Naive thymus-derived CD8-positive, alpha-beta T cell (primary cell): ENCODE data around the gene FBXW4. TPM values are rescaled to one million over a fixed set of nuclear protein-coding genes. Genes with fewer than 3 reads are reported as not detected.
A peak's percentile ranks its signal among the peaks of the same experiment; 100 is the strongest.

Source experiments
- ATAC-seq, 2 donors: fragments of 150-1000 bp; cut with Tn5 transposase in 1 of 2; sonication (Bioruptor Pico), chemical (Tn5 transposase) in 1 of 2; 1 replicate in 1 of 2; 2 replicates in 1 of 2; pipeline ENCODE4 v1.10.0; 2021; ENCODE audit warnings: mild to moderate bottlenecking in 2 of 2, moderate library complexity in 2 of 2
- POLR2A ChIA-PET: fragments of 350-600 bp; sonication (Branson Sonifier 250); formaldehyde crosslinking; loops from one replicate; lab custom pipeline; 2021; ENCODE audit warnings: antibody characterized with exemption; lab: Charles Lee
- DNase-seq, 10 donors: peaks; one replicate each; pipeline versions ENCODE4 v3.0.0 to v3.0.0-alpha.2; 2020 to 2022
- H3K27ac Mint-ChIP-seq, 10 donors: one replicate each; pipeline ENCODE4 v1.8.0; 2020 to 2022; ENCODE audit warnings: mild to moderate bottlenecking in 10 of 10, mixed read lengths in 10 of 10, moderate library complexity in 4 of 10, inconsistent platforms in 1 of 10
- H3K27me3 Mint-ChIP-seq, 5 donors: one replicate each; pipeline ENCODE4 v1.8.0; 2021 to 2022; ENCODE audit warnings: mixed read lengths in 5 of 5
- H3K36me3 Mint-ChIP-seq, 3 donors: one replicate each; pipeline ENCODE4 v1.8.0; 2020 to 2022; ENCODE audit warnings: mixed read lengths in 3 of 3, mild to moderate bottlenecking in 2 of 3, inconsistent platforms in 1 of 3
- H3K4me1 Mint-ChIP-seq, 4 donors: one replicate each; pipeline ENCODE4 v1.8.0; 2021 to 2022; ENCODE audit warnings: mixed read lengths in 4 of 4
- H3K4me3 Mint-ChIP-seq, 10 donors: one replicate each; pipeline ENCODE4 v1.8.0; 2020 to 2022; ENCODE audit warnings: mild to moderate bottlenecking in 10 of 10, mixed read lengths in 10 of 10, moderate library complexity in 6 of 10, inconsistent platforms in 1 of 10
- H3K9me3 Mint-ChIP-seq, 9 donors: one replicate each; pipeline ENCODE4 v1.8.0; 2020 to 2022; ENCODE audit warnings: mixed read lengths in 9 of 9, mild to moderate bottlenecking in 3 of 9, inconsistent platforms in 1 of 9, moderate library complexity in 1 of 9
- polyA plus RNA-seq, 3 donors: library from polyadenylated mRNA; unstranded; fragments of 300-500 nt; fragmentation: Illumina TruSeq; gene quantifications; one replicate each; pipeline ENCODE4 v1.2.3, GENCODE V29; 2021
- total RNA-seq, 8 experiments: library from RNA in 2 of 8; stranded (reverse) in 2 of 8; gene quantifications; one replicate each; pipeline ENCODE4 v1.2.3 and lab custom pipeline; 2021 to 2026

Gene FBXW4
- total and polyA plus RNA-seq, 5 experiments from 2014 or later = 6.1 to 106 (median 13.1) TPM

DNA sequence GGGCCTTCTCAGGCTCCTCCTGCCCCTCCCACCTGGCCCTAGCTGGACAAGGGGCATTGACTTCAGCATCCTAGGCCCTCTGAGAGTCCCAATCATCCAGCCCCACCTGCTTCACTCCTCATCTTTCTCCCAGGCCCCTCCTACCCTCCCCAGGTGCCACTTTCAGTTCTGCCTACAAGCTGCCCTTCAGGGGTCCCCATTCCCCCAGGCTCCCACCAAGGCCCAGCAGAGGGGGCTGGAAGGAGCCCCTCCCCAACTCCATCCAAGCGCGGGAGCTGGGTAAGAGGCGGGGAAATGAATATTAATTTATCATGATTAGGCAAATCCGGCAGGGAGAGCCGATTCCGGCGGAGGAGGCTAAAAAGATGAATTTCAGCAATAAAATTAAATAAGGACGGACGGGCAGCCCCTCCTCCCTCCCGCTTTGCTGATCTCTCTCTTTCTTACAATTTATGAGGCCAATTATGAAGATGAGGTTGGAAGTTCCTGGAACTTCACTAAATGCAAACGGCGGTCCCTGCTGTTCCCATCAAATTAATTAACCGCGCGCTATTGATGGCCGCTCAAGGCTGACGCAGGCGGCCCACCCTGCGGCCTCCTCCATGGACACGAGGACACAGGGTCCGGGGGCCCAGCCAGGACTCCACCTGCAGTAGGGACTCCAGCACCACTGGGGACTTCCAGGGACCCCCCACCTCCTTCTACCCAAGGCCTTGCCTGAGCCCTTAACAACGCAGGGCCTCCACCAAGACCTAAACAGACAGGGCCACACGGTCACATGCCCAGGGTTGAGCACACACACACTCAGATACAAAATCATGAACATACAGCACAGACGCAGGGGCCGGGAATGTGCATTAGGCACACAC lies 120.9 kb downstream of the FBXW4 start:
- peaks cover 0 to 5% (median 2%) of the 10 kb centered on the region in 3 donors for H3K36me3 Mint-ChIP-seq
- H3K27me3 Mint-ChIP-seq = peaks cover 2 to 10% (median 6%) of the 10 kb centered on the region in 5 donors
- peaks cover 6 to 16% (median 10%) of the 10 kb centered on the region in 4 donors for H3K4me1 Mint-ChIP-seq
- H3K27ac Mint-ChIP-seq = peak overlapping the region in 2 of 10 donors; percentile 41 to 72
- DNase-seq (peak in 1 of 10 donors; percentile 54), ATAC-seq (no peak)
- H3K4me3 Mint-ChIP-seq = no peak overlapping the region
- H3K9me3 Mint-ChIP-seq = no peaks in the 10 kb centered on the region
- POLR2A ChIA-PET = no interaction called here

DNA sequence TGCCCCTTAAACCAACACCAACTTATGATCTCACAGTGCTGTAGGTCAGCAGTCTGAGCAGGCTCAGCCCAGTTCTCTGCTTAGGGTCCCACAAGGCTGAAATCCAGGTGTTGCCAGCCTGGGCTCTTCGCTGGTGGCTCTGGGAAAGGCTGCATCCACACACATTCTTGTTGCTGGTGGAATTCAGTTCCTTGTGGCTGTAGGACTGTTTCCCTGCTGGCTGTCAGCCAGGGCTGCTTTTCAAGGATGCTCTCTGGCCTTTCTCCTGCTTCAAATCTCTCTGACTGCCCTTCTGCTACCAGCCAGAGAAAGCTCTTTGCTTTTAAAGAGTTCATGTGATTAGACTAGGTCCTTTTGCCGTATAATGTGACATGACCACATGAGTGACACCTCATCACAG lies 122.2 kb downstream of the FBXW4 start:
- Mint-ChIP-seq H3K9me3 (no peaks in the 10 kb centered on the region), H3K4me1 (peaks cover 6 to 16% (median 10%) of the 10 kb centered on the region in 4 donors), H3K27me3 (peaks cover 11 to 23% (median 17%) of the 10 kb centered on the region in 5 donors), H3K27ac (no peak overlapping the region), H3K4me3 (no peak overlapping the region), H3K36me3 (peaks cover 0 to 3% (median 2%) of the 10 kb centered on the region in 3 donors)
- DNase-seq = peak in 1 of 10 donors; percentile 0
- ATAC-seq = no peak
- POLR2A ChIA-PET = no interaction called here

DNA sequence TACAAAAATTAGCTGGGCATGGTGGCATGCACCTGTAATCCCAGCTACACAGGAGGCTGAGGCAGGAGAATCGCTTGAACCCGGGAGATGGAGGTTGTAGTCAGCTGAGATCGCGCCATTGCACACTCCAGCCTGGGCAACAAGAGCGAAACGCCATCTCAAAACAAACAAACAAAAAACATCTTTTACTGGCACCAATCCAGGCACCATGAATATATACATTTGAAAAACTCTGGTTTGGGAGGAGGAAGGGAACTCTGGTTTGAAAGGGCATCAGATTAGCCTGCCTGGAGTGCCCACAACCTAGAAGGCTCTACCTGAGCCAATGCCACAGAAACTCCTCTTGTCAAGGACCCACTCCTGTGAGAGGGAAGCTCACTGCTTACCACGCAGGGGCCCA lies 122.8 kb downstream of the FBXW4 start:
- no peak overlapping the region for H3K4me3 Mint-ChIP-seq
- no peak overlapping the region for H3K27ac Mint-ChIP-seq

DNA sequence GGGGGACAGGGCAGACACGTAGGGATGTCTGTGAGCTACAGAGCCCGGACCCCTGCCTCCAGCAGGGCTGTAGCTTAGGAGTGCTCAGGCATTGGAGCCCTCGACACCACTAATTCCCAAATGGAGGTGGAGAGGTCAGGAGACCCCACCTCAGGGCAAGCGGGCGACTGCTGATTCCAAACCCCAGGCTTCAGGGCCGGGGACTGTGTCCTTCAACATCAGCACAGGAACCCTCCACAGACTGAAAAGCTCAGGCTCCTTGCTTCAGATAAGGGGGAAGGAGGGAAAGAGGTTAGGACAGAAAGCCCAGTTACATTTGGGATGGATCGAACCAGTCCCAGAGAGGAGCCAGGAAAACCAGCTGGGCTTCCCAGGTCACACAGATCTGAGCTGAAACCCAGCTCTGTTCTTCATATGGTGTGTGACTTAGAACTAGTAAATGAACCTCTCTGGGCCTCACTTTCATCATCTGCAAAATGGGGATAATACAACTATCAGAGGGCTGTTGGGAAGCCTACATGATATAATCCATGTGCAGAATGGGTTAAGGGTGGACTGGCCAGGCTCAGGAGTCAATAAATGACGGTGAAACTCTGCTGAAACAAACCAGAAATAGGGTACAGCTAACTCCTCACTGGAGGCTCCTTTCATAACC lies 123.6 kb downstream of the FBXW4 start:
- POLR2A ChIA-PET = no interaction called here
- peak overlapping the region in 1 of 10 donors; percentile 29 for H3K27ac Mint-ChIP-seq
- ATAC-seq (no peak), DNase-seq (no peak)
- peaks cover 0 to 3% (median 2%) of the 10 kb centered on the region in 3 donors for H3K36me3 Mint-ChIP-seq
- peaks cover 4 to 17% (median 14%) of the 10 kb centered on the region in 4 donors for H3K4me1 Mint-ChIP-seq
- peak overlapping the region in 5 of 10 donors; percentile 22 to 68 (median 42) for H3K4me3 Mint-ChIP-seq
- no peaks in the 10 kb centered on the region for H3K9me3 Mint-ChIP-seq
- H3K27me3 Mint-ChIP-seq = peaks cover 20 to 37% (median 28%) of the 10 kb centered on the region in 5 donors

More for the DNA sequence above, 122.8 kb downstream of the FBXW4 start:
- peak in 1 of 10 donors; percentile 16 for DNase-seq
- no peaks in the 10 kb centered on the region for H3K9me3 Mint-ChIP-seq
- no peak for ATAC-seq
- POLR2A ChIA-PET = no interaction called here
- H3K27me3 Mint-ChIP-seq = peaks cover 16 to 30% (median 23%) of the 10 kb centered on the region in 5 donors
- peaks cover 0 to 3% (median 2%) of the 10 kb centered on the region in 3 donors for H3K36me3 Mint-ChIP-seq
- H3K4me1 Mint-ChIP-seq = peaks cover 4 to 16% (median 12%) of the 10 kb centered on the region in 4 donors

- peak in 1 of 10 donors; percentile 43 for DNase-seq
- POLR2A ChIA-PET = no interaction called here
- no peaks in the 10 kb centered on the region for H3K36me3 Mint-ChIP-seq
Measured at GRCh38 chr10:101570428-101571270, 124.3 kb downstream of the FBXW4 start.

GRCh38 chr10:101569622-101570427 lies 125.1 kb downstream of the FBXW4 start:
- peak; percentile 58 to 89 (median 82) for DNase-seq
- Mint-ChIP-seq H3K27ac (peak overlapping the region in 3 of 10 donors; percentile 21 to 83 (median 40)), H3K4me3 (peak overlapping the region; percentile 70 to 88 (median 76)), H3K36me3 (no peaks in the 10 kb centered on the region), H3K9me3 (no peaks in the 10 kb centered on the region), H3K4me1 (peaks cover 4 to 21% (median 17%) of the 10 kb centered on the region in 4 donors), H3K27me3 (peaks cover 28 to 53% (median 40%) of the 10 kb centered on the region in 5 donors)
- peak; percentile 88 to 89 for ATAC-seq
- POLR2A ChIA-PET = interaction anchor here (0.6 kb wide), 1 partner anchor 18 kb away, joined by 3 read pairs; the partner anchor contains the start of genes DPCD and POLL

More at GRCh38 chr10:101570428-101571270, 124.3 kb downstream of the FBXW4 start:
- Mint-ChIP-seq H3K4me3 (peak overlapping the region in 8 of 10 donors; percentile 6 to 88 (median 66)), H3K27me3 (peaks cover 23 to 45% (median 33%) of the 10 kb centered on the region in 5 donors), H3K4me1 (peaks cover 4 to 21% (median 17%) of the 10 kb centered on the region in 4 donors), H3K27ac (peak overlapping the region in 3 of 10 donors; percentile 11 to 44 (median 29)), H3K9me3 (no peaks in the 10 kb centered on the region)
- no peak for ATAC-seq

- peaks cover 4 to 21% (median 17%) of the 10 kb centered on the region in 4 donors for H3K4me1 Mint-ChIP-seq
- ATAC-seq = no peak
- H3K36me3 Mint-ChIP-seq = no peaks in the 10 kb centered on the region
- no peak for DNase-seq
- POLR2A ChIA-PET = interaction anchor here (0.6 kb wide), 1 partner anchor 19 kb away, joined by 3 read pairs; the partner anchor contains the start of genes DPCD and POLL
- peaks cover 30 to 58% (median 42%) of the 10 kb centered on the region in 5 donors for H3K27me3 Mint-ChIP-seq
- no peak overlapping the region for H3K27ac Mint-ChIP-seq
- no peaks in the 10 kb centered on the region for H3K9me3 Mint-ChIP-seq
- peak overlapping the region; percentile 28 to 88 (median 74) for H3K4me3 Mint-ChIP-seq
Measured at GRCh38 chr10:101569323-101569621, 125.7 kb downstream of the FBXW4 start.

DNA sequence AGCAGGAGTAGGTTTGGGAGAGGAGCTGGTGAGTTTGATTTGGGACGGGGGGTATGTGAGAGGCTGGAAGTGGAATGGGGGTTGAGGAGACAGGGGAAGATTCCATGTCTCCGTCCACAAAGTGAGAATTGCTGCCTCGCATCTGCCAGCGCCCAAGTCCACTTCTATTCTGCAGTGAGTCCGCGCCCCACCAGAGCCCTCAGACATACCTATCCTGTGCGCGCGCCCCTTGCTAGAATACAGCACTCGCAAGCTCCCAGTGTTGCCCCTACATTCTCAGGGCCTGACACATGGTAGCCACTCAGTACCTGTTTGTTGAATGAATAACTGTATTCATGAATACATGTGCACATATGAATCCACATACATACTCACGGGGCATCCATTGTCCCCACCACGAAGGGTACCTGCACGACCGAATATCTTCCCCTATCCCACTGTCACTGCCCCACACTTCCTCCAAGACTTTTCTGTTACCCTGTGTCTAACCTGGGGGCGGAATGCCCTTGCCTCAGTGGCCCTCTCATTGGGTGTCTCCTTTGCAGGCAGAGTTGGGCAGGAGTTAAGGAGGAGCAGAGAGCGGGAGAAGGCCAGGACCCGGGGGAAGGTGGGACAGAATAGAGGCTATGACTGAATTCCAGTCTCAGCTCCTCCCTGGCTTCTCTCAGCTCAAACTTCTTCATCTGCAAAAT lies 126.8 kb downstream of the FBXW4 start:
- DNase-seq (no peak), ATAC-seq (no peak)
- H3K27ac Mint-ChIP-seq = peak overlapping the region in 1 of 10 donors; percentile 0
- H3K9me3 Mint-ChIP-seq = no peaks in the 10 kb centered on the region
- peaks cover 34 to 66% (median 45%) of the 10 kb centered on the region in 5 donors for H3K27me3 Mint-ChIP-seq
- peak overlapping the region in 8 of 10 donors; percentile 11 to 75 (median 48) for H3K4me3 Mint-ChIP-seq
- H3K36me3 Mint-ChIP-seq = no peaks in the 10 kb centered on the region
- H3K4me1 Mint-ChIP-seq = peaks cover 4 to 21% (median 17%) of the 10 kb centered on the region in 4 donors
- POLR2A ChIA-PET = interaction anchor here (0.8 kb wide), 1 partner anchor 123 kb away, joined by 3 read pairs; no protein-coding TSS in a partner anchor

DNA sequence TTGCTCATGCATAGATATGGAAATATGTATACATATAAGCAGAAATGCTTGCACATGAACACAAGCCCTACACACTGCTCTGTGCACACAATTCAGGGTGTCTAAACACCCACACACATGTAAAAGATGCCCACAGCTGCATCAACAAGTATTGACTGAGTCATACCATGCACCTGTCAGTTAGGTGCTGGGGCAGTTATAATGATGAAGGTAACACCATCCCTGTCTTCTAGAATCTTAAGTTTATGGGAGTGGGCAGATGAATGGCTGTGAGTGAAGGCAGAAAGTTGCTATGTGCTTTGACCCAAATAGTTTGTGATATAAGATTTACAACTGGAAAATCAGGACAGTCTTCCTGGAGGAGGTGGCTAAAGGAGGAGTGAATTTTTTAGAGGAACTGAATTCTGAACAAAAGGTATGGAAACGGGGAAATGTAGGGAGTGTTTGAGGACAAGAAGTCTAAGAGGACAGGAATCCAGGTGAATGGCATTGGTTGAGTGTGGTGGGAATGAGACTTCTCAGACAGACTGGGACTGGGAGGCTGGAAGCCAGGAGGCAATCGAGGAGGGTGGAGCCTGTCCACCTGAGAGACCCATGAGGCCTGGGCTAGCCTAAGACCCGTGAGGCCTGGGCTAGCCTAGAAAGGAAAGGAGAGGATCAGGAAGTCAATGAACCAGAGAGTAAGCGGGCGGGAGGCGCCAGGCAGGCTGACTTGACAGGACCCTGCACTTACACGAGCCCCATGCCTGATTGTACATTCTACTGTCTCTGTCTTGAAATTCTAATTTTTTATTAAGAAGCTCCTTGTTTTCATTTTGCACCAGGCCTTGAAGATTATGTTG lies 127.6 kb downstream of the FBXW4 start:
- Mint-ChIP-seq H3K36me3 (no peaks in the 10 kb centered on the region), H3K27ac (no peak overlapping the region), H3K27me3 (peaks cover 34 to 66% (median 45%) of the 10 kb centered on the region in 5 donors), H3K4me3 (peak overlapping the region in 9 of 10 donors; percentile 5 to 70 (median 52)), H3K9me3 (no peaks in the 10 kb centered on the region), H3K4me1 (peaks cover 4 to 21% (median 17%) of the 10 kb centered on the region in 4 donors)
- ATAC-seq (no peak), DNase-seq (no peak)
- POLR2A ChIA-PET = interaction anchor here (0.8 kb wide), 1 partner anchor 123 kb away, joined by 3 read pairs; no protein-coding TSS in a partner anchor
